ENCODE data around the gene SLC7A4. TPM values are rescaled to one million over a fixed set of nuclear protein-coding genes. Genes with fewer than 3 reads are reported as not detected.

The SLC7A4 gene
- polyA plus RNA-seq, 1 experiment = 0.29 TPM

GRCh38 chr22:20997536-20998257, 34.7 kb downstream of the SLC7A4 start:
- ChIA-PET POLR2A (no interaction called here), CTCF (interaction anchor here (1.1 kb wide), 1 partner anchor 112 kb away, joined by 4 read pairs; no protein-coding TSS in a partner anchor)
- Histone ChIP-seq H3K4me3 (ENCODE audit: low read depth, low read length) (no peak overlapping the region), H3K27me3 (ENCODE audit: control insufficient read depth, insufficient read depth, low read length) (no peaks in the 10 kb centered on the region), H3K36me3 (ENCODE audit: control insufficient read depth, insufficient read depth, low read length) (peaks cover 32% of the 10 kb centered on the region)
- no peak for DNase-seq (ENCODE audit: low read depth)
- TF ChIP-seq CTCF (IDR thresholded peaks at IDR 0.05; ENCODE audit: insufficient read depth, low read depth, low read length) = no peak

GRCh38 chr22:20996598-20997535, 35.5 kb downstream of the SLC7A4 start:
- ChIA-PET CTCF (no interaction called here), POLR2A (no interaction called here)
- no peak for DNase-seq (ENCODE audit: low read depth)
- Histone ChIP-seq H3K4me3 (ENCODE audit: low read depth, low read length) (no peak overlapping the region), H3K36me3 (ENCODE audit: control insufficient read depth, insufficient read depth, low read length) (peaks cover 40% of the 10 kb centered on the region), H3K27me3 (ENCODE audit: control insufficient read depth, insufficient read depth, low read length) (no peaks in the 10 kb centered on the region)
- no peak for TF ChIP-seq CTCF (IDR thresholded peaks at IDR 0.05; ENCODE audit: insufficient read depth, low read depth, low read length)

GRCh38 chr22:20996031-20996410, 36.3 kb downstream of the SLC7A4 start:
- no peaks in the 10 kb centered on the region for H3K27me3 ChIP-seq (ENCODE audit: control insufficient read depth, insufficient read depth, low read length)
- CTCF ChIA-PET = no interaction called here
- no peak for DNase-seq (ENCODE audit: low read depth)
- POLR2A ChIA-PET = no interaction called here
- no peak overlapping the region for H3K4me3 ChIP-seq (ENCODE audit: low read depth, low read length)
- peaks cover 45% of the 10 kb centered on the region for H3K36me3 ChIP-seq (ENCODE audit: control insufficient read depth, insufficient read depth, low read length)
- no peak for TF ChIP-seq CTCF (IDR thresholded peaks at IDR 0.05; ENCODE audit: insufficient read depth, low read depth, low read length)

- ChIA-PET POLR2A (no interaction called here), CTCF (no interaction called here)
- TF ChIP-seq CTCF (IDR thresholded peaks at IDR 0.05; ENCODE audit: insufficient read depth, low read depth, low read length) = no peak
- DNase-seq (ENCODE audit: low read depth) = no peak
- Histone ChIP-seq H3K4me3 (ENCODE audit: low read depth, low read length) (no peak overlapping the region), H3K36me3 (ENCODE audit: control insufficient read depth, insufficient read depth, low read length) (peaks cover 48% of the 10 kb centered on the region), H3K27me3 (ENCODE audit: control insufficient read depth, insufficient read depth, low read length) (no peaks in the 10 kb centered on the region)
These were observed 36.9 kb downstream of the SLC7A4 start for GRCh38 chr22:20995329-20996030.

- TF ChIP-seq CTCF (IDR thresholded peaks at IDR 0.05; ENCODE audit: insufficient read depth, low read depth, low read length) = no peak
- DNase-seq (ENCODE audit: low read depth) = no peak
- CTCF ChIA-PET = no interaction called here
- POLR2A ChIA-PET = no interaction called here
- Histone ChIP-seq H3K4me3 (ENCODE audit: low read depth, low read length) (no peak overlapping the region), H3K27me3 (ENCODE audit: control insufficient read depth, insufficient read depth, low read length) (no peaks in the 10 kb centered on the region), H3K36me3 (ENCODE audit: control insufficient read depth, insufficient read depth, low read length) (peaks cover 46% of the 10 kb centered on the region)
These were observed 37.5 kb downstream of the SLC7A4 start for GRCh38 chr22:20994902-20995241.
